GM20000 (cell line): ENCODE measurements around the gene MTMR1.

Source experiments
- DNase-seq: peaks from one replicate; pipeline ENCODE4 v3.0.0; 2012; ENCODE audit warnings: low spot score
- TF ChIP-seq, protein P1 (sequence below): IDR thresholded peaks from 2 replicates; pipeline ENCODE4 v1.5.1; 2012; ENCODE audit warnings: mild to moderate bottlenecking, control low read depth; ENCODE audit errors: extremely low read depth, missing control alignments

MTMR1 gene

DNA sequence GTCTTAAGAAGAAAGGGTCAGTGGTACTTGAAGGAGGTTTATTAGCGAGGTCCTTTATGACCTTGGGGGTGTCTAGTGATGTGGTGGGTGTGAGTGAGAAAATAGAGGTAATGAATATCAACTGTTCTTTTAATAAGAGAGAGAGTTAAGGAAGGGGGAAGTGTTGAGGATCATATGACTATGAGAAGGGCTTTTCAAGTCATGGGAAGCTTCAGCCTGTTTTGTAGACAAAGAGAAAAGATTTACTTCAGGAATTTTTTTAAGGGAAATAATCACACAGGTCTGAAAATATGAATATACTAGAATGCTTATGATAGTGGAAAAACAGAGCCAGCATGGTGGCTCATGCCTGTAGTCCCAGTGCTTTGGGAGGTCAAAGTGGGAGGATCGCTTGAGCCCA lies 41.3 kb upstream of the MTMR1 start:
- TF ChIP-seq, protein P1, sequence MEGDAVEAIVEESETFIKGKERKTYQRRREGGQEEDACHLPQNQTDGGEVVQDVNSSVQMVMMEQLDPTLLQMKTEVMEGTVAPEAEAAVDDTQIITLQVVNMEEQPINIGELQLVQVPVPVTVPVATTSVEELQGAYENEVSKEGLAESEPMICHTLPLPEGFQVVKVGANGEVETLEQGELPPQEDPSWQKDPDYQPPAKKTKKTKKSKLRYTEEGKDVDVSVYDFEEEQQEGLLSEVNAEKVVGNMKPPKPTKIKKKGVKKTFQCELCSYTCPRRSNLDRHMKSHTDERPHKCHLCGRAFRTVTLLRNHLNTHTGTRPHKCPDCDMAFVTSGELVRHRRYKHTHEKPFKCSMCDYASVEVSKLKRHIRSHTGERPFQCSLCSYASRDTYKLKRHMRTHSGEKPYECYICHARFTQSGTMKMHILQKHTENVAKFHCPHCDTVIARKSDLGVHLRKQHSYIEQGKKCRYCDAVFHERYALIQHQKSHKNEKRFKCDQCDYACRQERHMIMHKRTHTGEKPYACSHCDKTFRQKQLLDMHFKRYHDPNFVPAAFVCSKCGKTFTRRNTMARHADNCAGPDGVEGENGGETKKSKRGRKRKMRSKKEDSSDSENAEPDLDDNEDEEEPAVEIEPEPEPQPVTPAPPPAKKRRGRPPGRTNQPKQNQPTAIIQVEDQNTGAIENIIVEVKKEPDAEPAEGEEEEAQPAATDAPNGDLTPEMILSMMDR, result no peak
- no peak for DNase-seq

DNA sequence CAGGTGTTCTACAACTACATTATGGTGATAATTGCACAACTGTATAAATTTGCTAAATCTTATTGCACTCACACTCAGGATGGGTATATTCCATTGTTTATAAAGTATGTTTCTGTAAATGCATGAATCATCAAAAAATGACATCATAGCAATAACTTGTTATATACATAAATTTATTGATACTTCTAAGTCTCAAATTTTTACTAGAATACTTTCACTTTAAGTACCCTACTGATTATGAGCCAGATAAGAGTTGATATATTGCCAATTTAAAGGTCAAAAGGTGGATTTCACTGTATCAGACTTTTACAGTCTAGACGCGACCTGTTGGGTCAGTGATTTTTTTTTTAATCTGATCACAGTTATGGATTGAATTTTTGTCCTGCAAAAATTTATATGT lies 37.4 kb upstream of the MTMR1 start:
- TF ChIP-seq, protein P1, result no peak
- no peak for DNase-seq

GRCh38 chrX:150663073-150663472 lies 30.1 kb upstream of the MTMR1 start:
- TF ChIP-seq, protein P1, result no peak
- DNase-seq, result no peak

GRCh38 chrX:150664290-150664689 lies 28.9 kb upstream of the MTMR1 start:
- no peak for DNase-seq
- TF ChIP-seq, protein P1, result no peak

DNA sequence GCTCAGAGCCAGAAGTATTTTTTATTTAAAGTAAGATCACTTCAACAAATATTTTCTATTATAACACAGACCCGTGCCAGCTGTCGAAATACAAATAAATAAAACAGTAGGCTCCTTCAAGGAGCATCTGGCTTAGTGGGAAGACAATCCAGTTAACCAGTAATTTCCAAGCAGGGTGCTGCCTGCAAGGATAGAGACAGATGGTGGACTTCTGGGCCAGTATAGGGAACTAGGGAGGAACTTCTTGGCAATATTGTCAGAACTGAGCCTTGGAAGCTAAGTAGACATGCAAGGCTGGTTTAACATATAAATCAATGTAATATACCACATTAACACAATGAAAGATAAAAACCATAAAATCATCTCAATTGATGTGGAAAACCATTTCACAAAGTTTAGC lies 17.0 kb upstream of the MTMR1 start:
- TF ChIP-seq, protein P1, result no peak
- DNase-seq, result no peak

- DNase-seq, result no peak
- TF ChIP-seq, protein P1, result peak; percentile 23
Measured at GRCh38 chrX:150680974-150681373, 12.2 kb upstream of the MTMR1 start.

- no peak for DNase-seq
- TF ChIP-seq, protein P1, result no peak
Measured at GRCh38 chrX:150683112-150683511, 10.1 kb upstream of the MTMR1 start.
